ENCODE data around the gene PHF24. TPM values are rescaled to one million over a fixed set of nuclear protein-coding genes. Genes with fewer than 3 reads are reported as not detected.

The PHF24 gene
- total RNA-seq, 2 experiments from 2014 or later: 0.23 to 0.30 TPM

DNA sequence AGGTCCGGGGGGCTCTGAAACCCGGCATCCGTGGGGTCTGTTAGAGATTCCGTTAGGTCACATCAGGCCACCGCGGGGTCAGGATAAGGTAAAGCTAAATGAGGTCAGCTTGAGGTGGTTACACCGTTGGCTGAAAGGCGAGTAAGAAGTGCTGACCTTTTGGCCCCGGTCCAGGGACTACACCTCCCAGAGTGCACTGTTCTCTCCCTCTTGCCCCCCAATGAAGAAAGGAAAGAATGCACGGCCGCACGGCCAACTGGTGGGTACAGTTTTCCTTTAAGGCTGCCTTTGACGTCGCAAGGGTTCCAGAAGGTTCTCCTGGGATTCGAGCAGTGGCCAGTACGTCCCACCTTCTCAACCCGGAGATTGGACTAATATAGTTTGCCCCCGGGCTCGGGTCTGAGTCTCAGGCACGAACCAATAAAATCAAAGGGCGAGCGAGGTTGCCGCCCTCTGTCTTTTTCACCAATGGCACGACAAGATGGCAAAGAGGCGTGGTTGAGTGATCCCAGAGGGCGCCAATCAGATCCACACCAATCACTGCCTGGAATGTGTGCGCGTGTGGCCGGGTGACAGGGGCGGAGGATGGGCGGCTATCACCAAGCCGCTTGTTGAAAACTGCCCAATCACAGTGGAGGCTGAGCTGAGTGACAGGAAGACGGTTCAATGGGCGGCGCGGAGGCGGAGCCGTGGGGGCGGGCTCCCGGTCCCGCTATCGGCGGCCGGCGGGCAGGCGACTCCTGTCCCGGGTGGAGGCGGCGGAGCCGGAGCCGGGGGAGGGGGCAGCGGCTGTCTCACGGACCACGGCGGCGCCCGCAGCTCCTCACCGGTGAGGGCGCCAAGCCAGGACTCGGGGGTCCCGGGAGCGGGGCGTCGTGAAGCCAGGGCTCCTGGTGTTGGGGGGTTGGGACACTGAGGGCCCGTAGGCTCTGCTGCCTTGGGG is 31.2 kb downstream of the PHF24 start, which contains the start of gene DNAJB5:
DNAJB5 (plus strand) TSS at position 743 of the 943 bp plus-strand sequence. CDS start 886 bp downstream, outside the sequence.
- Mint-ChIP-seq H3K4me1 (peaks cover 65% of the 10 kb centered on the region), H3K36me3 (peaks cover 9% of the 10 kb centered on the region), H3K27me3 (no peaks in the 10 kb centered on the region), H3K27ac (peak within 1 kb of the TSS; percentile 90), H3K4me3 (peak within 1 kb of the TSS; percentile 80), H3K9me3 (no peaks in the 10 kb centered on the region)
- peak; percentile 97 for DNase-seq

DNA sequence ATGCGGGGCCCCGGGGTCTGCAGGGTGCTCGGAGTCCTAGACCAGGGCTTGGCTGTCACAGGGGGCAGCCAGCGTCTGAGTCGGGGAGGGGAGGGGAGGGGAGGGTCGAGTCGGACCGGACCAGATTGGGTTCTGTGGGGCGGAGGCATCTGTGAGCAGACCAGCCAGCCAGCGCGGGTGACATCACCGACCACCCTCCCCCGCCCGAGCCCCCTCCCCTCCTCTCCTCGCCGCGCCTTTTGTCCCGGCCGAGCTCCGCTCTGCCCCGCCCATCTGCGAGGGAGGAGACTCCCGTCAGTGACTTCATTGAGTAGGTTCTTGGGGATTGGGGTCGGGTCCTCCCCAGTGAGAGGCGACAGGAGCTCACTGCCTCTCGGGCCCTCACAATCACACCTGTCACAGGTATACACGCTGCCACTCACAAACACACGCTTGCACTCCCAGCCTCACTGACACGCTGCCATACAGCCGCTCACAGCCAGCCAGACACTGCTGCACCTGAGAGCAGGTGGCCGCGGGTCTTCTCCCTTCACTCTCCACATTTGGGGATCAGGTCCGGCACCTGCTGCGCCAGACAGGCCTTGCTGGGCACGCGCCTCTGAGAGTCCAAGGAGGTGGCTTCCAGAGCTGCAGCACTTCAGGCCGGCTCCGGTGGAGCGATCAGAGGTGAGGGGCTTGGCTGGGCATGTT is 32.0 kb downstream of the PHF24 start:
- peak overlapping the region; percentile 80 for H3K4me3 Mint-ChIP-seq
- peaks cover 9% of the 10 kb centered on the region for H3K36me3 Mint-ChIP-seq
- no peaks in the 10 kb centered on the region for H3K27me3 Mint-ChIP-seq
- peaks cover 63% of the 10 kb centered on the region for H3K4me1 Mint-ChIP-seq
- peak; percentile 48 for DNase-seq
- H3K27ac Mint-ChIP-seq: peak overlapping the region; percentile 73
- H3K9me3 Mint-ChIP-seq: no peaks in the 10 kb centered on the region

DNA sequence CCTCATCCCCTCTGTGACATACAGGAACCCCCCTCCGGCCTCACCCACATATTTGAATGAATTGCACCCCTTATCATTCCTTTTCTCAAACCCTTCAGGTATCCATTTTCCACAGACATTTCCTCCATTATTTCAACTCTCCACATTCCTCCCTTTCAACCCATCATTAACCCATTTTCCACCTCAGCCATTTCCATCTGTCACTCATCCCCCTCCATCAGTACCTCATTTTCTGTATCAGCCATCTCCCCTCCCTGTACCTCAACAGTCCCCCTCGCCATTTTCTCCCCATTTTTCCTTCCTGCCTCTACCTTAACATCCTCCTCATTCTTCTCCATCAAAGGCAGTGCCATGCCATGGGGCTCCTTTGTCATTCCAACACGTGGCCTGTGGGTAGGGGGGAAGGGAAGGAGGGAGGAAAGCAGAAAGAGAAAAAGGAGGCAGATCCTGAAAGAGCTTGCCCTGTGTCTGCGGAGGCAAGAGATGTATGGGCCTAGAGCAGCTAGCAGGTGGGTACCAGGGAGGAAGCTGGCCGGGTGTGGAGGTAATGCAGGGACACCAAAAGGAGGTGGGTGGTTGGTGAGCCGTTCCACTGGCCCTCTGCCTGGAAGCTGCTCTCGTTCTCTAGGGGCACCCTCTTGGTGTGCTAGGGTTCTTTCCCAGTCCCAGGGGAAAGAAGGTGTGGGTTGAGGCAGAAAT is 33.0 kb downstream of the PHF24 start:
- H3K27ac Mint-ChIP-seq: peak overlapping the region; percentile 59
- H3K27me3 Mint-ChIP-seq: no peaks in the 10 kb centered on the region
- no peak for DNase-seq
- H3K4me3 Mint-ChIP-seq: peak overlapping the region; percentile 80
- H3K9me3 Mint-ChIP-seq: no peaks in the 10 kb centered on the region
- peaks cover 55% of the 10 kb centered on the region for H3K4me1 Mint-ChIP-seq
- H3K36me3 Mint-ChIP-seq: peaks cover 9% of the 10 kb centered on the region

DNA sequence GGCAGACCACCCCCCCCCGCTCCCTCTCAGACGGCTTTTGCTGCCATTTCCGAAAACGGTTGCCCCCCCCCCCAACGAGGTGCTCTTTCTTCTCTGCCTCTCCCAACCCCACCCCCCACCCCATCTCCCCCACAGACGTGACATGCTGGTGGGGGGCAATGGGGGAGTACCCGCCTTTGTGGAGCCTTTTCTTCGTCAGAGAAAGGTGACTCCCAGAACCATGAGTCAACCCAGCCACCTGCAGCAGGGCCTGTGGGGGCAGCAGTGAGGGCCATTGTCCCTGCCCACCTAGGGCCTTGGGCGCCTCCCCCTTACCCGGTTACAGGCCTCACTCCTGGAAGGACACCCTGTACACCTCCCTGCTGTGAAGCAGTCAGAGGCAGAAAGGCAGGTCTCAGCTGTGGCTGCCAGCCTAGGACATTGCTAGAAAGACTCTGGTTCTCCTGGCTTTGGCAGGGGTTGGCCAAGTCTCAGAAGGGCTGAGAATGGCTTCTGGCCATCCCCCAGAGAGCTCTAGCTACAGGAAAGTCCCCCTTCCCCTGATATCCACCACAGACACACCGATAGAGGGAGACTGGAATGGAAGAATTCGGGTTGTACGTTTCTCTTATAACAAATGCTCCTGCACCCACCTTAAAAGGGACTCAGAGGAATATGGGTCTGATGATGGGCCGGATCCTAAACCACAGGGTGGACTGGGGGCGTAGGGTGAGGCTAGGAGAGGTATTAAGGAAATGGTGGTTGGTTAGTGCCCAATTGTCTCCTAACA is 33.7 kb downstream of the PHF24 start:
- DNase-seq: peak; percentile 58
- Mint-ChIP-seq H3K27ac (peak overlapping the region; percentile 82), H3K4me3 (peak overlapping the region; percentile 1), H3K9me3 (no peaks in the 10 kb centered on the region), H3K36me3 (peaks cover 15% of the 10 kb centered on the region), H3K4me1 (peaks cover 49% of the 10 kb centered on the region), H3K27me3 (no peaks in the 10 kb centered on the region)

DNA sequence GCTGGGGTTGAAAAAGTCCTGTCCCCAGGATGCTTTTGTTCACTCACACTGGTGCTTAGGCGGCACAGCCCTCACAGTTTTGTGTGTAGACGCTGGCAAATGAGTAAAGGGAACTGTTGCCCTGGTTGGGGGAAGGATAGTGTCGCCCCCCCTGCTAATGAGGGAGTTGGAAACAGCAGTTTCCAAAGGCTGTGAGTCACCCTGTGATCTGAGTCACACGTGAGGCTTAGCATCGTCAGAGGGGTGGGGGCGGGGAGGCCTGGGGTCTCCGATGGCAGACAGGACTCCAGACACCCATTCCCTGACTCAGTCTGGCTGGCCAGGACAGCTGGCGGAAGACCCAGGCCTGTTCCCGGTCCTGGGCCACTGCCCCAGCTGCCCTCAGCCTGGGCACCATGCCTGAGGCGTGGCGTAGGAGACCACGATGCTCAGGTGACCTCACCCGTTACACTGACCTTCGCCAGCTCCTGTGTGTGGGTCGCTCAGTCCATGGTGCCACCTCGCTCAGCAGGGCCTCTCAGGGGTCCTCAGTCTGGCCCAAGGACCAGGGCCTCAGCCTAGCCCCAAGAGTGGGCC is 34.4 kb downstream of the PHF24 start:
- Mint-ChIP-seq H3K27me3 (no peaks in the 10 kb centered on the region), H3K27ac (peak overlapping the region; percentile 82), H3K36me3 (peaks cover 17% of the 10 kb centered on the region), H3K4me1 (peaks cover 47% of the 10 kb centered on the region), H3K9me3 (no peaks in the 10 kb centered on the region), H3K4me3 (peak overlapping the region; percentile 27)
- peak; percentile 70 for DNase-seq

DNA sequence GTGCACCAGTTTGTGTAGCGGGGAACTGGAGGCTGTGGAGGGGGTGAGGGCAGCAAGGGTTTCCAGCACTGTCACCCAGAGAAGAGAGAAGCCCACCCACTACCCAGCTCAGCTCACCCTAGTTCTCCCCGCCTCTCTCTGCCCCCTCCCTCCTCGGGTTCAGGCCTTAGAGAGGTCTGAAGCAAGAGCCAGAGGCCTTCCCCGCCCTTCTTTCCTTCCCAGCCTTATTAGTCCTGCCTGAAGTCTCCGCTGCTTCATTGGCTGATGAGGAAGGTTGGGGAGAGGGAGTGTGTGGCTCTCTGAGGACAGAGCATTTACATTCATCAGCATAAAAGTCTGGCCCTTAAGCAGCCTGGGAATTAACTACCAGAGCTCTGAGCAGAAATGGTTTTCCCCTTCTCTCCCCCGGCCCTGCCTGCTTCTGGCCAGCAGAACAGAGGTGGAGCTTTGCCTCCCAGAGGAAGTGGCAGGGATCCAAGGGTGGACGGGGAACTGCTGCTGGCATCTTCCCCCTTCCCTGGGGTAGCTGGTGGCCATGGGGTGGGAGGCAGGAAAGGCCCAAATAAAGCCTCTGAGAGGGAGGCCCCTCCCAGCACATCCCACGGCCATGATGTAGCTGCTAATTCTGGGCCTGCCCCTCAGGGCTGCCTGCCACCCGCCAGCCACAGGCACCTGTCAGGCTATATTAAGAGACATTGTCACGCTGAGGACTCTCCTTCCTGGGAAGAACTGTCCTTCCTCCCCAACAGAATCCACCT is 35.6 kb downstream of the PHF24 start:
- peaks cover 18% of the 10 kb centered on the region for H3K36me3 Mint-ChIP-seq
- DNase-seq: peak; percentile 25
- peak overlapping the region; percentile 82 for H3K27ac Mint-ChIP-seq
- no peaks in the 10 kb centered on the region for H3K27me3 Mint-ChIP-seq
- no peak overlapping the region for H3K4me3 Mint-ChIP-seq
- H3K9me3 Mint-ChIP-seq: no peaks in the 10 kb centered on the region
- peaks cover 48% of the 10 kb centered on the region for H3K4me1 Mint-ChIP-seq

DNA sequence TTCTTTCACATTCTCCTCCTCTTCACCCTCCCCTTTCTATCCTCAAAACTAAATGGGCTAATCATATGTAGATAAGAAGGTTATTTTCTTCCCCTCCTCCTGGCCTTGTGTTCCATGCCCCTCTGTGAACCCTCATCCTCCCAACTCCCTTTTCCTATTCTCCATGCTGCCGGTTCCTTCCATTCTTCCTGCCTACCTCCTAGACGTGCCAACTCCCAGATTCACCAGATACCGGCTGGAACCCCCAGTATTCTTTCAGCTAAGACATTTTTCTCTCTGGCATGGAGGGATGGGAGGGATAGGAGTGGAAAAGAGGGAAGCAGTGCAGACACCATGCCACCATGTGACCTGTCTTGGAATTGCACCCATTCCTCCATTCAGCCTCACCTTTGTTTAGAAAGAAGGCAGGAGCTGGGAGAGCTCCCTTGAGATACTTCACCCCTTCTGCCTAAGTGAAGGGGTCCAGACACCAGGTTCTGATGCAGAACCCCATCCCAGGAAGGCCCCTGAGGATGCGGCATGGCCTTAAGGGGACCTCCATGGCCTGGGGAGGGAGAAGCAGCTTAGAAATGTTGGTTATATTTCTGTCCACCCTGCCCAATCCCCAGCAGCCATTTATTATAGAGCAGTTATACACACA is 36.3 kb downstream of the PHF24 start:
- Mint-ChIP-seq H3K9me3 (no peaks in the 10 kb centered on the region), H3K27me3 (no peaks in the 10 kb centered on the region), H3K36me3 (peaks cover 18% of the 10 kb centered on the region), H3K27ac (peak overlapping the region; percentile 62), H3K4me3 (no peak overlapping the region), H3K4me1 (peaks cover 46% of the 10 kb centered on the region)
- DNase-seq: no peak

DNA sequence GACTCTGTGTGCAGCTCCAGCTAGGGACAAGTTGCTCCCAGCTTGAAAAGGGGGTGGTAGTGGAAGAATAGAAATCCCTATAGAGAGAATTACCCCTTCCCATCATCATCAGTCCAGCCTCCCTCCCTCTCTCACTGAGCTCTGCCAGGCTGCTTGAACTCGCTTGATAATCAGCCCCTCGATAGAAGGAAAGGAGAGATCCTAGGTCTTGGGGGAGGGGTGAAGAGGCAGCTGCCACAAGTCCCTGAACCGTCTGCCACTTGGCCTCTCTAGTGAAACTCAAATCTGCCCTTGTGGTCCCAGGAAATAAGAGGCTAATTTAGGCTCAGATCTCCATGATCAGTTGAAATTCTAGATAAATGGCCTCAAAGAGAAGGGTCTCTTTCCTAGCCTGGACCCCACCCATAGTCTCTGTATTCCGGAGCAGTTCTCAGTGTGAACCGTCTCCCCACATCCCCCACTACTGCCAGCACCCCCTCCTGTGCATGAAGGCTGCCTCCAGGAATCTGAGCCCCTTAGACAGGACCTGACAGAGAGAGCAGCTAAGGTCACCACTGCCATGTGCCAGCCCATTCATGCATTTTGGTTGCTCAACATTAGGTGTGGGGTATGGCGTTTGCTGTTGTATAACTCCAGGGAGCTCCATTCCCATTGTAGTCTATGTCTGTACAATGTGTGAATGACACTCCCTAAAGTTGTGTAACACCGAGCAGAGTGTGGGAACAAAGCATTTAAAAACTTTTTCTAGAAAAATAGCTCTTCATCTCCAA is 37.0 kb downstream of the PHF24 start:
- Mint-ChIP-seq H3K27me3 (no peaks in the 10 kb centered on the region), H3K4me1 (peaks cover 46% of the 10 kb centered on the region), H3K9me3 (no peaks in the 10 kb centered on the region), H3K36me3 (peaks cover 18% of the 10 kb centered on the region), H3K27ac (no peak overlapping the region), H3K4me3 (no peak overlapping the region)
- no peak for DNase-seq

DNA sequence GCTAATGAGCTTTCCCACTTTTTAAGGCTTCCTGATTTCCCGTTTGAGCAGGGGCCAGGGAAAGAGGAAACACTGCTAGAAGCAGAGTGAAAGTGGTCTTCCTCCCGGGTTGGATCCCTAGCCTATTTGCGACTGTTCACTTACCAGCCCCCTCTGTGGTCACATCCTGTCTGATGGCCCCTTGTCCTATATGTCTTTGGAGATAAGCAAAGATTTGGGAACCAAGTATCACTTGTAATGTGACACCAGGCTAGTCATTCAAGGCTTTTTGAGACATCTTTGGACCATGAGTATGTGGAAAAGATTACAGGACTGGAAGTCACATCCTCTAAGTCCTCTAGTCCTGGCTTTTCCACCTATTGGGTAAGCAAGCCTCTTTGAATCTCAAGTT is 37.6 kb downstream of the PHF24 start:
- Mint-ChIP-seq H3K36me3 (peaks cover 20% of the 10 kb centered on the region), H3K4me3 (no peak overlapping the region), H3K27ac (no peak overlapping the region), H3K9me3 (no peaks in the 10 kb centered on the region), H3K4me1 (peaks cover 44% of the 10 kb centered on the region), H3K27me3 (no peaks in the 10 kb centered on the region)
- no peak for DNase-seq

DNA sequence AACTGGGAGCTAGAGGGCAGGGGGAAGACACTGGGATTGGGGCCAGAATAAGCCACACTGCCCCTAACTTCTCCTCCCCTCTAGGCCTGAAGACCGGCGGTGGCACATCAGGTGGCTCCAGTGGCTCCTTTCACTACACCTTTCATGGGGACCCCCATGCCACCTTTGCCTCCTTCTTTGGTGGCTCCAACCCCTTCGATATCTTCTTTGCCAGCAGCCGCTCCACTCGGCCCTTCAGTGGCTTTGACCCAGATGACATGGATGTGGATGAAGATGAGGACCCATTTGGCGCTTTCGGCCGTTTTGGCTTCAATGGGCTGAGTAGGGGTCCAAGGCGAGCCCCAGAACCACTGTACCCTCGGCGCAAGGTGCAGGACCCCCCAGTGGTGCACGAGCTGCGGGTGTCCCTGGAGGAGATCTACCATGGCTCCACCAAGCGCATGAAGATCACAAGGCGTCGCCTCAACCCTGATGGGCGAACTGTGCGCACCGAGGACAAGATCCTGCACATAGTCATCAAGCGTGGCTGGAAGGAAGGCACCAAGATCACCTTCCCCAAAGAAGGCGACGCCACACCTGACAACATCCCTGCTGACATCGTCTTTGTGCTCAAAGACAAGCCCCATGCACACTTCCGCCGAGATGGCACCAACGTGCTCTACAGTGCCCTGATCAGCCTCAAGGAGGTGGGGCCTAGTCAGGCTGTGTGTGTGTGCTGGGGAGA is 38.3 kb downstream of the PHF24 start:
- peaks cover 43% of the 10 kb centered on the region for H3K4me1 Mint-ChIP-seq
- no peaks in the 10 kb centered on the region for H3K27me3 Mint-ChIP-seq
- H3K27ac Mint-ChIP-seq: no peak overlapping the region

DNA sequence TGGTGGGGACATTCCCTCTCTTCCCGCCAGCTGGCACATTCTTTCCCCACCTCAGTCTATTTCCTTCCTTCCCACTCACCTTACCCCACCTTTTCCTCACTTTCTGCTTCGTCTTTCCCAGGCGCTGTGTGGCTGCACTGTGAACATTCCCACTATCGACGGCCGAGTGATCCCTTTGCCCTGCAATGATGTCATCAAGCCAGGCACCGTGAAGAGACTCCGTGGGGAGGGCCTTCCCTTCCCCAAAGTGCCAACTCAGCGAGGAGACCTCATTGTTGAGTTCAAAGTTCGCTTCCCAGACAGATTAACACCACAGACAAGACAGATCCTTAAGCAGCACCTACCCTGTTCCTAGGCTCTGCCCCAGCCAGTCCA is 38.8 kb downstream of the PHF24 start:
- H3K9me3 Mint-ChIP-seq: no peaks in the 10 kb centered on the region
- no peak for DNase-seq
- no peaks in the 10 kb centered on the region for H3K27me3 Mint-ChIP-seq
- peaks cover 45% of the 10 kb centered on the region for H3K4me1 Mint-ChIP-seq
- H3K36me3 Mint-ChIP-seq: peaks cover 16% of the 10 kb centered on the region
- peak overlapping the region; percentile 2 for H3K27ac Mint-ChIP-seq
- H3K4me3 Mint-ChIP-seq: no peak overlapping the region

More for the DNA sequence above, 38.3 kb downstream of the PHF24 start:
- H3K4me3 Mint-ChIP-seq: no peak overlapping the region
- H3K36me3 Mint-ChIP-seq: peaks cover 16% of the 10 kb centered on the region
- no peak for DNase-seq
- no peaks in the 10 kb centered on the region for H3K9me3 Mint-ChIP-seq

DNA sequence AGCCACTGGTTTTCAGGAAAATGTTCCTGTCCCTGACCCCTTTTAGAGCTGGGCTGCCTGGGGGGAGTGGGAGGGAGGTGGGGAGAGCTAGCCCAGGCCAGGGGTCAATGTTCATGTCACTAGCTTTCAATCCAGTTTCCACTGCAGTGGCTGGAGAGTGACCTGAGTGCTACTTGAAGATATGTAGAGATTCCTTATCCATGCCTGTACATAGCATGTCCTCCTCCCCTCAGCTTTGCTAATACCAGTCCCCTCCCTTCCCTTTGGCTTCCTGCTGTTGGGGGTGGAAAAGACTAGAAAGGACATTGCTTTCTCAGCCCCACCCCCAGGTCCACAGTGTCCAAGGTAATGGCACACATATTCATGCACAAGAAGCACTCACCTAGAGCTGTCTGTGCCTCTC is 39.3 kb downstream of the PHF24 start:
- Mint-ChIP-seq H3K36me3 (peaks cover 16% of the 10 kb centered on the region), H3K4me3 (no peak overlapping the region), H3K4me1 (peaks cover 45% of the 10 kb centered on the region), H3K27me3 (no peaks in the 10 kb centered on the region), H3K9me3 (no peaks in the 10 kb centered on the region), H3K27ac (peak overlapping the region; percentile 31)
- no peak for DNase-seq
